GM12865 (cell line): ENCODE results near the gene RELCH.

Experiments used
- DNase-seq: peaks from one replicate; pipeline ENCODE4 v3.0.0; 2010; ENCODE audit warnings: low read depth
- H3K4me3 ChIP-seq: 2 replicates; pipeline ENCODE4 v1.5.1; 2011; ENCODE audit warnings: mild to moderate bottlenecking, low read depth, low read length, control low read depth
- CTCF ChIP-seq: IDR thresholded peaks from 2 replicates; pipeline ENCODE4 v1.5.1; 2011; ENCODE audit warnings: low read length, control low read depth, low read depth, inconsistent platforms; ENCODE audit not compliant: insufficient read depth; ENCODE audit errors: missing control alignments

The RELCH gene

DNA sequence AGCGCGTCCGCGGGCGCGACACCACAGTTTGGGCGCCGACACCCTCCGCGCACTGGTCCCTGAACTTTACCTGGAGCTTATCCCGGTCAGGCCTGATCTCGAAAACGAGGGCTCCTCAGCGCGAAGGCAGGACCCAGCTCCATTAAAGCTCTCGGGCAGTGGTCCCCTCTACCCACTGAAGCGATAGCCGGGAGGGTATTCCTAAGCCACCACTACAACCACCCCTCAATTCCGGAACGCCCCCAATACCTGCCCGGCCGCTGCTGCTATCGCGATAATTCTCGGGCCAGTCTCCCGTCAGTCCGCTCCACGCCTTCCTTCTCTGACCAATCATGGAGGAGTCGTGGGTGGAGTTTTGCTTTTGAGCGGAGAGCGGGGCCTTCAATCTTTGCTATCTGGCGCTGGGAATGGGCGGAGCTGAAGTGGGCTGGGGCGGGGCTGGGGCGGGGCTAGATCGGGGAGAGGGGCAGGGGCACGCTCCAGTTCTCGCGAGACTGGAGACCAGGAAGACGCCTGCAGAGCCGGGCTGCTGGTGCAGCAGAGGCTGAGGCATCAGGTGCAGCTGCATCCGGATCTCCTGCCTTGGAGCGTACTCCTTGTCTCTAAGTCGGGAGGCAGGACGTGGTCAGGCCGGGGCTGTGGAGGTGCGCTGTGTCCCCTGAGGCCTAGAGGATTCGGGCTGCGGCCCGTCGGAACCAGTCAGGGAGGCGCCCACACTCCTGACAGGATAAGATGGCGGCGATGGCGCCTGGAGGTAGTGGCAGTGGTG, at the start of gene RELCH, which contains the start of gene PIGN:
Gene RELCH, plus strand, starts transcription at position 482 of the 769 bp plus-strand sequence. Its CDS starts 251 bp downstream, at position 733.
Gene PIGN, minus strand, starts transcription at position 283 of the 769 bp plus-strand sequence. CDS start 25,703 bp downstream, outside the sequence.
- DNase-seq: peak; percentile 99
- H3K4me3 ChIP-seq: peak within 1 kb of the TSS; percentile 88
- TF ChIP-seq CTCF: no peak

DNA sequence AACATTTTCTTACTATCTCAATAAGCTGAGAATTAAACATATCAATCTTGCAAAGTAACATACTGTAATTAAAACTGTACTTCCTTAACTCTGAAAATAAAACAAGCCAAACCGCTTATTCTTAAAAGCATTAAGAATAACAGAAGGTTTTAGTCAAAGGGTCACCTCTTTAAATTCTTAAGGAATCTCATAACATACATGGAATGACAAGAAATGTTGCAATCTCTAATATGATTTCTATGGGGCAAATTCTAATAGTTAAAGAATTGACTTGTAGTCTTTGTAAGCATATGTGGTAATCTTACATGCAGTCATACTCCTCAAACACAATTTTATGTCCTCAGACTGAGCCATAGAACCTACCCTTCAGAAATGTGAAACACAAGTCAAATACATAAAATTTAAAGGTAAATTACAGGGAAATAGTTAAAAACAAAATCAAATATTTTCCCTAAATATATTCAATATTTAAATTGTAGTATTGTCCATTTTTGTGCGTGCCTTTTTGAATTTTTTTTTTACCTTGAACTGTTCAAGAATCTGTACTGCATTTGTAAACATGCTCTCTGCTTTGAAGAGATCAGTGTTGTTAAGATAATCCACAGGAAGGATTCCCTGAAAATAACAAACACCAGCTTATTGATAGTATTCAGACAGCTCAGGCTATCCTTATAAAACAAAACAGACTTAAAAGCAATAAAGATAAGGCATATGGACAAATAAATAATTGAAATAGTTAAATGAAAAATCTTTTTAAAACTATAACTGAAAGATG, 48.4 kb upstream of the RELCH start:
- H3K4me3 ChIP-seq: no peak overlapping the region
- TF ChIP-seq CTCF: no peak
- DNase-seq: no peak

GRCh38 chr18:62140259-62140658, 46.8 kb upstream of the RELCH start:
- no peak for TF ChIP-seq CTCF
- no peak overlapping the region for H3K4me3 ChIP-seq
- DNase-seq: no peak

DNA sequence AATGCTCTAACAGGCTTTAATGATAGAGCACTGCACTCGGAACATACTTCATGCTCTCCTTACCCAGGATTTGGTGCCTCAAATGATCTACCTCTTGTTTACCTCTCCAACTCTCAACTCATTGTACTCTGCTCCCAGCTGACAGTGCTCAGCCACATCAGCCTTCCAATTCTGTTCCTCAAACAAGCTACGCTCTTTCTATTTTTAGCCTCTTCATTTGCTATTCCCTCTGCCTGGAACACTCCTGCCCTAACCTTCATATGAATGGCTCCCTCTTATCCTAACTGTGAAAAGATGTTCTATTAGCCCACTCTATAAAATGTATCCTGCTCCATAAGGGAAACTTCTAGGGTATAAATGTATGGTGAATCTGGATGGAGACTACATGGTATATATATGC, 42.7 kb upstream of the RELCH start:
- no peak for DNase-seq
- H3K4me3 ChIP-seq: no peak overlapping the region
- no peak for TF ChIP-seq CTCF

- H3K4me3 ChIP-seq: no peak overlapping the region
- DNase-seq: no peak
- TF ChIP-seq CTCF: no peak
Observed at GRCh38 chr18:62151068-62151771, 35.8 kb upstream of the RELCH start.

DNA sequence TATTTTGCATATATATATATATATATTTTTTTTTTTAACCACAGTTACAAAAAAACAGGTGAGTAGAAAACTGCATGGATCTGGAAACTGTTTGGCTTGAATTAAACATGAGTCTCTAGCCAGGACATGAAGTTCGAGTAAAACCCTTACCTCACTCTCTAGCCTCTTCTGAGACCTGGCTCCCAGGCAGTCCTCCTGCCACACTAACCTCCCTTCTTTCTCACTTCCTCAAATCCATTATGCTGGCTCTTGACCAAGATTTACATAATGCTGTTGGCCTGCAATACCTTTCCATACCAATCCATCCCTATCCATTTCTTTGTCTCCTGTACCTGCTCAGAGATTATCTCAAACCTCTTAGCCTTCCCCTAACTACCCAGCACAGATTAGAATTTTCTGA, 34.2 kb upstream of the RELCH start:
- no peak for TF ChIP-seq CTCF
- H3K4me3 ChIP-seq: no peak overlapping the region
- peak; percentile 11 for DNase-seq
